OCI-LY3 (cell line): ENCODE measurements around the gene IFNGR1.

Experiments used
- CTCF ChIP-seq: fragments of 200-600, 300-600 bp; sonication (generic); IDR thresholded peaks from 2 replicates; pipeline ENCODE4 v1.5.1; 2014; ENCODE audit warnings: antibody characterized with exemption, low read length, low read depth
- EZH2phosphoT487 ChIP-seq: fragments of 200-600 bp; shearing (Covaris generic); IDR thresholded peaks from 2 replicates; pipeline ENCODE4 v1.6.1; 2018; ENCODE audit warnings: antibody characterized with exemption, mixed run types, low read depth

GRCh38 chr6:137166247-137167098, 52.7 kb downstream of the IFNGR1 start:
- TF ChIP-seq CTCF, result no peak
- no peak for TF ChIP-seq EZH2phosphoT487
